HCT116 (cell line): ENCODE data around the gene PRCC. TPM values are rescaled to one million over a fixed set of nuclear protein-coding genes. Genes with fewer than 3 reads are reported as not detected.

Source experiments
- EGR1 ChIP-seq: IDR thresholded peaks from 2 replicates; pipeline ENCODE4 v1.6.1; 2012; ENCODE audit warnings: low read depth
- EZH2 ChIP-seq: fragments of 200-600 bp; sonication (generic); IDR thresholded peaks from 2 replicates; pipeline ENCODE4 v1.6.1; 2017; ENCODE audit warnings: antibody characterized with exemption, mixed run types
- JUND ChIP-seq: IDR thresholded peaks from 2 replicates; pipeline ENCODE4 v1.6.1; 2012
- POLR2A ChIP-seq: IDR thresholded peaks from 2 replicates; pipeline ENCODE4 v1.7.0; 2011; ENCODE audit warnings: borderline replicate concordance; ENCODE audit not compliant: insufficient read depth, insufficient read length; ENCODE audit errors: extremely low read depth
- RAD21 ChIP-seq: IDR thresholded peaks from 2 replicates; pipeline ENCODE4 v1.6.1; 2012; ENCODE audit warnings: low read depth, mild to moderate bottlenecking
- SRF ChIP-seq: IDR thresholded peaks from 2 replicates; pipeline ENCODE4 v1.6.1; 2012; ENCODE audit warnings: low read depth
- total RNA-seq: library from RNA; stranded (reverse); gene quantifications from one replicate; pipeline ENCODE4 v1.2.1, GENCODE V29; 2021; ENCODE audit not compliant: unreplicated experiment
- TF ChIP-seq, protein P1 (sequence below), 3 experiments: fragments of 200-600 bp in 1 of 3; sonication (generic) in 1 of 3; IDR thresholded peaks in 2 of 3; conservative IDR thresholded peaks in 1 of 3; 2 replicates each; pipeline ENCODE4 v1.5.1; 2012 to 2017; ENCODE audit warnings: low read depth in 2 of 3, low read length in 2 of 3, antibody characterized with exemption in 1 of 3, borderline replicate concordance in 1 of 3, control low read depth in 1 of 3, mild to moderate bottlenecking in 1 of 3, mixed read lengths in 1 of 3, mixed run types in 1 of 3, moderate library complexity in 1 of 3; ENCODE audit not compliant: insufficient read depth in 1 of 3
- TF ChIP-seq, protein P2 (sequence below): IDR thresholded peaks from 2 replicates; pipeline ENCODE4 v1.6.1; 2012; ENCODE audit warnings: low read depth
- TF ChIP-seq, protein P3 (sequence below): IDR thresholded peaks from 2 replicates; pipeline ENCODE4 v1.6.1; 2012
- TF ChIP-seq, protein P4 (sequence below): IDR thresholded peaks from 2 replicates; pipeline ENCODE4 v1.6.1; 2012

The PRCC gene
- total RNA-seq, 1 experiment from 2014 or later, result 78.1 TPM

DNA sequence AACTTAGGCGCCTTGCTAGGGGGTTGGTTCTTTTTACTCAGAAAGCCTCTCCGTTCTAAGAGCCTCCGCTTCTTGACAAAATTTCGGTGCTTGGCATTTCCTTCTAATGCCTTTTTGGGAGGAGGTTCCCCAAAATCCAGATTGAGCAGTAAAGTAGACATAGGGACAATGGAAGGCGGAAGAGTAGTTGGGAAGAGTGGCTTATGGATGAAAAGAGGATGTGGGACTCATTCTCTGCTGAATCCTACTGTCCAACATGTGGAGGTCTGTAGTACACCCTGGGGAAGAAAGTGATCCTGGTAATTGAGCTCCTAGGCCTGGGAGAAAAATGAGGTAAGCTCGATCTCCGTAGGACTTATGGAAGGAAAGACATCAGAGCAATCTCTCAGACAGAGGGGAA lies 39.8 kb upstream of the PRCC start (continued):
- TF ChIP-seq, protein P1, sequence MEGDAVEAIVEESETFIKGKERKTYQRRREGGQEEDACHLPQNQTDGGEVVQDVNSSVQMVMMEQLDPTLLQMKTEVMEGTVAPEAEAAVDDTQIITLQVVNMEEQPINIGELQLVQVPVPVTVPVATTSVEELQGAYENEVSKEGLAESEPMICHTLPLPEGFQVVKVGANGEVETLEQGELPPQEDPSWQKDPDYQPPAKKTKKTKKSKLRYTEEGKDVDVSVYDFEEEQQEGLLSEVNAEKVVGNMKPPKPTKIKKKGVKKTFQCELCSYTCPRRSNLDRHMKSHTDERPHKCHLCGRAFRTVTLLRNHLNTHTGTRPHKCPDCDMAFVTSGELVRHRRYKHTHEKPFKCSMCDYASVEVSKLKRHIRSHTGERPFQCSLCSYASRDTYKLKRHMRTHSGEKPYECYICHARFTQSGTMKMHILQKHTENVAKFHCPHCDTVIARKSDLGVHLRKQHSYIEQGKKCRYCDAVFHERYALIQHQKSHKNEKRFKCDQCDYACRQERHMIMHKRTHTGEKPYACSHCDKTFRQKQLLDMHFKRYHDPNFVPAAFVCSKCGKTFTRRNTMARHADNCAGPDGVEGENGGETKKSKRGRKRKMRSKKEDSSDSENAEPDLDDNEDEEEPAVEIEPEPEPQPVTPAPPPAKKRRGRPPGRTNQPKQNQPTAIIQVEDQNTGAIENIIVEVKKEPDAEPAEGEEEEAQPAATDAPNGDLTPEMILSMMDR (IDR thresholded peaks at IDR 0.05 in 2 of 3, conservative IDR thresholded peaks at IDR 0.05 in 1 of 3; ENCODE audit: borderline replicate concordance in 1 of 3, insufficient read depth in 1 of 3, low read depth in 2 of 3, low read length in 2 of 3), result no peak
- TF ChIP-seq JUND, result no peak
- TF ChIP-seq, protein P2, sequence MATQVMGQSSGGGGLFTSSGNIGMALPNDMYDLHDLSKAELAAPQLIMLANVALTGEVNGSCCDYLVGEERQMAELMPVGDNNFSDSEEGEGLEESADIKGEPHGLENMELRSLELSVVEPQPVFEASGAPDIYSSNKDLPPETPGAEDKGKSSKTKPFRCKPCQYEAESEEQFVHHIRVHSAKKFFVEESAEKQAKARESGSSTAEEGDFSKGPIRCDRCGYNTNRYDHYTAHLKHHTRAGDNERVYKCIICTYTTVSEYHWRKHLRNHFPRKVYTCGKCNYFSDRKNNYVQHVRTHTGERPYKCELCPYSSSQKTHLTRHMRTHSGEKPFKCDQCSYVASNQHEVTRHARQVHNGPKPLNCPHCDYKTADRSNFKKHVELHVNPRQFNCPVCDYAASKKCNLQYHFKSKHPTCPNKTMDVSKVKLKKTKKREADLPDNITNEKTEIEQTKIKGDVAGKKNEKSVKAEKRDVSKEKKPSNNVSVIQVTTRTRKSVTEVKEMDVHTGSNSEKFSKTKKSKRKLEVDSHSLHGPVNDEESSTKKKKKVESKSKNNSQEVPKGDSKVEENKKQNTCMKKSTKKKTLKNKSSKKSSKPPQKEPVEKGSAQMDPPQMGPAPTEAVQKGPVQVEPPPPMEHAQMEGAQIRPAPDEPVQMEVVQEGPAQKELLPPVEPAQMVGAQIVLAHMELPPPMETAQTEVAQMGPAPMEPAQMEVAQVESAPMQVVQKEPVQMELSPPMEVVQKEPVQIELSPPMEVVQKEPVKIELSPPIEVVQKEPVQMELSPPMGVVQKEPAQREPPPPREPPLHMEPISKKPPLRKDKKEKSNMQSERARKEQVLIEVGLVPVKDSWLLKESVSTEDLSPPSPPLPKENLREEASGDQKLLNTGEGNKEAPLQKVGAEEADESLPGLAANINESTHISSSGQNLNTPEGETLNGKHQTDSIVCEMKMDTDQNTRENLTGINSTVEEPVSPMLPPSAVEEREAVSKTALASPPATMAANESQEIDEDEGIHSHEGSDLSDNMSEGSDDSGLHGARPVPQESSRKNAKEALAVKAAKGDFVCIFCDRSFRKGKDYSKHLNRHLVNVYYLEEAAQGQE, result no peak
- TF ChIP-seq, protein P3, sequence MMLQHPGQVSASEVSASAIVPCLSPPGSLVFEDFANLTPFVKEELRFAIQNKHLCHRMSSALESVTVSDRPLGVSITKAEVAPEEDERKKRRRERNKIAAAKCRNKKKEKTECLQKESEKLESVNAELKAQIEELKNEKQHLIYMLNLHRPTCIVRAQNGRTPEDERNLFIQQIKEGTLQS, result no peak
- TF ChIP-seq SRF, result no peak
- TF ChIP-seq, protein P4, sequence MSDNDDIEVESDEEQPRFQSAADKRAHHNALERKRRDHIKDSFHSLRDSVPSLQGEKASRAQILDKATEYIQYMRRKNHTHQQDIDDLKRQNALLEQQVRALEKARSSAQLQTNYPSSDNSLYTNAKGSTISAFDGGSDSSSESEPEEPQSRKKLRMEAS, result no peak
- no peak for TF ChIP-seq EZH2
- TF ChIP-seq EGR1, result no peak
- TF ChIP-seq RAD21, result no peak
- no peak for TF ChIP-seq POLR2A
